ENCODE measurements around the gene ATP8A2.
"Not testable (repeated sequence)": the region's sequence is repeated elsewhere in the genome, so short reads cannot be mapped to it uniquely, and the experiment has no call there.

The ATP8A2 gene

GRCh38 chr13:25463496-25463895 is 91.7 kb downstream of the ATP8A2 start:
- DNase-seq (no peak), ATAC-seq (no peak)

GRCh38 chr13:25466880-25467279 is 95.1 kb downstream of the ATP8A2 start:
- ATAC-seq (no peak), DNase-seq (no peak)

GRCh38 chr13:25468325-25469168 is 96.8 kb downstream of the ATP8A2 start:
- DNase-seq (peak; percentile 5), ATAC-seq (peak; percentile 52)

- ATAC-seq, result no peak
- DNase-seq, result no peak
These were observed 97.4 kb downstream of the ATP8A2 start for GRCh38 chr13:25469169-25469525.

GRCh38 chr13:25473864-25474263 is 102.1 kb downstream of the ATP8A2 start:
- ATAC-seq (no peak), DNase-seq (no peak)

- no peak for DNase-seq
These were observed 106.4 kb downstream of the ATP8A2 start for GRCh38 chr13:25478186-25478585.

GRCh38 chr13:25489238-25489637 is 117.5 kb downstream of the ATP8A2 start:
- no peak for ATAC-seq
- no peak for DNase-seq

More at GRCh38 chr13:25478186-25478585, 106.4 kb downstream of the ATP8A2 start:
- no peak for ATAC-seq

- DNase-seq (no peak), ATAC-seq (no peak)
These were observed 118.5 kb downstream of the ATP8A2 start for GRCh38 chr13:25490236-25490635.

- DNase-seq (no peak), ATAC-seq (no peak)
These were observed 122.3 kb downstream of the ATP8A2 start for GRCh38 chr13:25493931-25494640.

GRCh38 chr13:25494698-25495411 is 123.1 kb downstream of the ATP8A2 start:
- ATAC-seq (no peak), DNase-seq (no peak)

GRCh38 chr13:25501231-25501630 is 129.5 kb downstream of the ATP8A2 start:
- no peak for ATAC-seq
- no peak for DNase-seq

- DNase-seq (no peak), ATAC-seq (no peak)
These were observed 130.3 kb downstream of the ATP8A2 start for GRCh38 chr13:25502031-25502430.

GRCh38 chr13:25502551-25502950 is 130.8 kb downstream of the ATP8A2 start:
- DNase-seq, result no peak
- ATAC-seq, result no peak

- ATAC-seq, result no peak
- DNase-seq, result no peak
These were observed 132.1 kb downstream of the ATP8A2 start for GRCh38 chr13:25503856-25504255.

GRCh38 chr13:25507841-25508240 is 136.1 kb downstream of the ATP8A2 start:
- DNase-seq (no peak), ATAC-seq (no peak)

GRCh38 chr13:25513060-25513459 is 141.3 kb downstream of the ATP8A2 start:
- ATAC-seq, DNase-seq: not testable (repeated sequence)

- no peak for ATAC-seq
- no peak for DNase-seq
These were observed 146.7 kb downstream of the ATP8A2 start for GRCh38 chr13:25518441-25518840.

- ATAC-seq, result no peak
- DNase-seq, result no peak
These were observed 154.1 kb downstream of the ATP8A2 start for GRCh38 chr13:25525884-25526283.

GRCh38 chr13:25528266-25528665 is 156.5 kb downstream of the ATP8A2 start:
- DNase-seq, result no peak
- ATAC-seq, result no peak

- DNase-seq (no peak), ATAC-seq (no peak)
These were observed 157.7 kb downstream of the ATP8A2 start for GRCh38 chr13:25529425-25529824.

GRCh38 chr13:25538276-25538675 is 166.5 kb downstream of the ATP8A2 start:
- DNase-seq (no peak), ATAC-seq (no peak)

- DNase-seq, result no peak
- no peak for ATAC-seq
These were observed 169.8 kb downstream of the ATP8A2 start for GRCh38 chr13:25541434-25542123.
